PC-9 (cell line): ENCODE measurements around the gene METTL3. TPM values are rescaled to one million over a fixed set of nuclear protein-coding genes. Genes with fewer than 3 reads are reported as not detected.

ENCODE experiments used
- Bru-seq: library from RNA; stranded (reverse); fragments of 400-500 nt; gene quantifications from one replicate; lab custom pipeline; 2021; lab: Mats Ljungman, UMichigan
- BruChase-seq, 2 experiments: library from RNA; stranded (reverse); fragments of 400-500 nt; gene quantifications; one replicate each; lab custom pipeline; 2021; lab: Mats Ljungman, UMichigan
- BruUV-seq: library from RNA; stranded (reverse); fragments of 400-500 nt; replicated peaks from 2 replicates; lab custom pipeline; 2021; lab: Mats Ljungman, UMichigan
- CTCF ChIA-PET: fragments of 300-600 bp; sonication (Branson Sonifier 250); formaldehyde crosslinking; loops from one replicate; lab custom pipeline; 2022; ENCODE audit warnings: antibody characterized with exemption; lab: Charles Lee
- POLR2A ChIA-PET: fragments of 300-600 bp; sonication (Branson Sonifier 250); formaldehyde crosslinking; loops from one replicate; lab custom pipeline; 2022; ENCODE audit warnings: antibody characterized with exemption; ENCODE audit not compliant: unreplicated experiment; lab: Charles Lee
- DNase-seq, 2 experiments: peaks; one replicate each; pipeline versions ENCODE4 v3.0.0 to v3.0.0-alpha.2; 2015 to 2022; ENCODE audit warnings: mixed read lengths in 1 of 2
- H2AFZ ChIP-seq: fragments of 200-600 bp; sonication (generic); 2 replicates; pipeline ENCODE4 v1.8.1; 2017; ENCODE audit warnings: antibody characterized with exemption
- H3F3A ChIP-seq: fragments of 200-600 bp; sonication (generic); 2 replicates; pipeline ENCODE4 v1.8.1; 2017; ENCODE audit warnings: antibody characterized with exemption, mild to moderate bottlenecking, low read depth; ENCODE audit not compliant: insufficient read depth
- H3K27ac ChIP-seq: fragments of 200-600 bp; sonication (generic); 2 replicates; pipeline ENCODE4 v1.6.1; 2016; ENCODE audit warnings: mixed run types
- H3K27me3 ChIP-seq: fragments of 200-600 bp; sonication (generic); 2 replicates; pipeline ENCODE4 v1.6.1; 2016; ENCODE audit warnings: low read depth, mixed run types; ENCODE audit not compliant: insufficient read depth
- H3K36me3 ChIP-seq: fragments of 200-600 bp; sonication (generic); 2 replicates; pipeline ENCODE4 v1.6.1; 2016; ENCODE audit warnings: low read depth, mixed run types
- H3K4me1 ChIP-seq: fragments of 200-600 bp; sonication (generic); replicated peaks from 2 replicates; pipeline ENCODE4 v1.6.1; 2016; ENCODE audit warnings: mixed run types; ENCODE audit not compliant: insufficient read depth
- H3K4me2 ChIP-seq: fragments of 200-600 bp; sonication (generic); 2 replicates; pipeline ENCODE4 v1.6.1; 2017; ENCODE audit warnings: mixed run types
- H3K4me3 ChIP-seq: fragments of 200-600 bp; sonication (generic); 2 replicates; pipeline ENCODE4 v1.6.1; 2016; ENCODE audit warnings: mixed run types
- H3K79me2 ChIP-seq: fragments of 200-600 bp; sonication (generic); 2 replicates; pipeline ENCODE4 v1.6.1; 2017; ENCODE audit warnings: low read depth, mixed run types
- H3K9me2 ChIP-seq: fragments of 200-600 bp; sonication (generic); 2 replicates; pipeline ENCODE4 v1.8.1; 2017; ENCODE audit warnings: mild to moderate bottlenecking; ENCODE audit not compliant: insufficient read depth
- H3K9me3 ChIP-seq: fragments of 200-600 bp; sonication (generic); 2 replicates; pipeline ENCODE4 v1.8.1; 2016; ENCODE audit warnings: low read depth; ENCODE audit not compliant: insufficient read depth
- H4K20me1 ChIP-seq: fragments of 200-600 bp; sonication (generic); 2 replicates; pipeline ENCODE4 v1.8.1; 2017; ENCODE audit not compliant: insufficient read depth
- EZH2 ChIP-seq: fragments of 200-600 bp; sonication (generic); IDR thresholded peaks from 2 replicates; pipeline ENCODE4 v1.8.0; 2017; ENCODE audit warnings: antibody characterized with exemption, low read depth
- intact Hi-C: fragments of 100-400 bp; cut with micrococcal nuclease; formaldehyde crosslinking; loops from one replicate; pipeline ENCODE4 v1.10.0; 2022; ENCODE audit not compliant: unreplicated experiment
- long read RNA-seq: library from polyadenylated mRNA; stranded (forward); transcript quantifications from one replicate; pipeline ENCODE4 v2.0.0, GENCODE V29; 2022
- total RNA-seq: library from RNA; stranded (reverse); gene quantifications from 2 replicates; pipeline ENCODE4 v1.2.3, GENCODE V29; 2021
- TF ChIP-seq, protein P1 (sequence below): fragments of 200-600 bp; sonication (generic); conservative IDR thresholded peaks from 2 replicates; pipeline ENCODE4 v1.6.1; 2017; ENCODE audit warnings: mixed run types, antibody characterized with exemption, mild to moderate bottlenecking, moderate library complexity

The METTL3 gene
- total RNA-seq = 27.9 and 30.7 TPM in 2 replicates
- percentile 79 among the genes with signal in this experiment for Bru-seq, nascent RNA
- BruChase-seq, experiment 1, labeled RNA remaining after a 2-hour chase = percentile 81 among the genes with signal in this experiment
- BruChase-seq, experiment 2, labeled RNA remaining after a 6-hour chase = percentile 75 among the genes with signal in this experiment
- long read RNA-seq, transcript METTL3-201 (11 exons, 2,015 nt) = major isoform, 28 of 47 reads
- long read RNA-seq, partial matches to known transcripts = 1 of 47 reads
- long read RNA-seq, other reads (novel, unspliced or antisense) = 14 of 47 reads

DNA sequence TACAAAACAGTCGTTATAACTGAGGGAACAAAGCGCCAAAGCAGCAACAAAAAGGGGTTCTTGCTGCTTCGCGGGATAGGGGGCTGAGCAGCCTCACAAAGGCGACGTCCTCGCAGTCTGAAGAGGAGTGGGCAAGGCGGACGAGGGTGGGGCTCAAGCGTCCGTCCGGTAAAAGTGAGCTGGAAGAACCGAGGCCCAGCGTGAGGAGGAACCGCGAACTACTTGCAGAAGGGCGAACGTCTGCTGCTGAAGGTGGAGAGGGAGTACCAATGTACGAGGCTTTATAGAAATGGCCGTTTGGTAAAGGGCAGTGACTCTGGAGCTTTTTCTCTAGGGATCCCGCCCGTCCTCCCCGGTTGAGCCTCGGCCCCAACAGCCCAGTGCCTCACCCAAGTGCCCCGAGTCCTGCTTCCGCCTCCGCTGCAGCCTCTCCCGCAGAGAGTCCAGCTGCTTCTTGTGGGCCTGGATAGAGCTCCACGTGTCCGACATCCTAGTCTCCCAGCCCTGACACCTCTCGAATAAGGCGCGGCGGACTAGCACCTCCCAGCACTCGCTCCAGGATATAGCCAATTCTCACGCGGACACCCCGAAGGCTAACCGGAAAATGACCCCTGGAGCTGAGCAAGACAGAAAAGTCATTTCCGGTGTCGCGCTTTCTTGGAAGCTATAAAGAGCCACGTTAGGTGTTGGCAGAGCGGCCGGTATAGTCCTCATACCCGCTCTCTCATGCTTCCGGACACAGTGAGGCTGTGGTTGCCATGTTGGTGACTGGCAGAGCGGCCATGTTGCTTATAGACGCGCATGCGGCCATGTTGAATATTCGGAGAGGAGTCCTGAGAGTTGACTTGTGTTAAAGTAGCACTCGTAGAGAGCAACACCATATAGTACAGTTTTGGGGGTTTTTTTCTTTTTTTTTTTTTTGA lies at the start of gene METTL3:
Gene METTL3, minus strand, starts transcription at position 606 of the 923 bp plus-strand sequence. Its CDS starts 117 bp downstream, at position 489.
- Histone ChIP-seq H3K9me2 (no peaks in the 10 kb centered on the region), H3K4me3 (peak within 1 kb of the TSS; percentile 63), H3K9me3 (no peaks in the 10 kb centered on the region), H3F3A (peaks cover 7% of the 10 kb centered on the region; the same call in 1 of the 2 replicates), H2AFZ (peak within 1 kb of the TSS; percentile 85), H3K4me2 (peak within 1 kb of the TSS; percentile 87), H4K20me1 (no peaks in the 10 kb centered on the region), H3K27ac (peak within 1 kb of the TSS; percentile 67), H3K4me1 (peaks cover 10% of the 10 kb centered on the region), H3K36me3 (no peaks in the 10 kb centered on the region), H3K79me2 (peaks cover 45% of the 10 kb centered on the region), H3K27me3 (no peaks in the 10 kb centered on the region)
- peak; percentile 90 to 96 for DNase-seq
- TSS peak; percentile 60 for BruUV-seq
- TF ChIP-seq, protein P1, sequence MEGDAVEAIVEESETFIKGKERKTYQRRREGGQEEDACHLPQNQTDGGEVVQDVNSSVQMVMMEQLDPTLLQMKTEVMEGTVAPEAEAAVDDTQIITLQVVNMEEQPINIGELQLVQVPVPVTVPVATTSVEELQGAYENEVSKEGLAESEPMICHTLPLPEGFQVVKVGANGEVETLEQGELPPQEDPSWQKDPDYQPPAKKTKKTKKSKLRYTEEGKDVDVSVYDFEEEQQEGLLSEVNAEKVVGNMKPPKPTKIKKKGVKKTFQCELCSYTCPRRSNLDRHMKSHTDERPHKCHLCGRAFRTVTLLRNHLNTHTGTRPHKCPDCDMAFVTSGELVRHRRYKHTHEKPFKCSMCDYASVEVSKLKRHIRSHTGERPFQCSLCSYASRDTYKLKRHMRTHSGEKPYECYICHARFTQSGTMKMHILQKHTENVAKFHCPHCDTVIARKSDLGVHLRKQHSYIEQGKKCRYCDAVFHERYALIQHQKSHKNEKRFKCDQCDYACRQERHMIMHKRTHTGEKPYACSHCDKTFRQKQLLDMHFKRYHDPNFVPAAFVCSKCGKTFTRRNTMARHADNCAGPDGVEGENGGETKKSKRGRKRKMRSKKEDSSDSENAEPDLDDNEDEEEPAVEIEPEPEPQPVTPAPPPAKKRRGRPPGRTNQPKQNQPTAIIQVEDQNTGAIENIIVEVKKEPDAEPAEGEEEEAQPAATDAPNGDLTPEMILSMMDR = no peak
- TF ChIP-seq EZH2 = no peak
- intact Hi-C loops = loop anchor here (1.0 to 2.0 kb wide), 2 partner anchors 17 to 34 kb away; partner anchors contain the start of genes RAB2B and TOX4
- ChIA-PET CTCF (interaction anchor here (0.7 to 1.0 kb wide), 3 partner anchors 13 to 777 kb away, joined by 3 to 6 read pairs (median 3); partner anchors contain the start of gene CHD8), POLR2A (interaction anchor here (0.5 to 0.7 kb wide), 5 partner anchors 15 to 1795 kb away, joined by 3 to 8 read pairs (median 4); partner anchors contain the start of genes BCL2L2 and SALL2)

DNA sequence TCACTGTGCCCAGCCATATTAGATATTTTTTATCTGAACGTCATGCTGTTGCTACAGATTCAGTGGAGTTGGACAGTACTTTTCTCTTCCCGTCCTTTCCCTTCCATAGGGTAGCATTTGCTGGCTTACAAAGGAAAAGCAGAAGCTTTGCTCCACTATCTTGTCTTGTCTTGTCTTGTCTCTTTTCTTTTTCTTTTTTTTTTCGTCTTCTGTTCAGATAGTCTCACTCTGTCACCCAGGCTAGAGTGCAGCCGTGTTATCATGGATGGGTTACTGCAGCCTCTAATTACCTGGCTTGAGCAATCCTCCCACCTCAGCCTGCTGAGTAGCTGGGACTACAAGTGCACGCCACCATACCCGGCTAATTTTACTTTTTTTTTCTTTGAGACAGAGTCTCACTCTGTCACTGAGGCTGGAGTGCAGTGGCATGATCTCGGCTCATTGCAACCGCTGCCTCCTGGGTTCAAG lies 47.6 kb upstream of the METTL3 start:
- Histone ChIP-seq H3K79me2 (no peaks in the 10 kb centered on the region), H3K27ac (no peak overlapping the region), H3F3A (no peaks in the 10 kb centered on the region; the same call in 1 of the 2 replicates), H4K20me1 (no peaks in the 10 kb centered on the region), H3K9me2 (no peaks in the 10 kb centered on the region), H2AFZ (no peak overlapping the region), H3K36me3 (no peaks in the 10 kb centered on the region), H3K9me3 (no peaks in the 10 kb centered on the region), H3K4me1 (no peaks in the 10 kb centered on the region; the same call in 1 of the 2 replicates), H3K4me3 (no peak overlapping the region), H3K4me2 (no peak overlapping the region), H3K27me3 (no peaks in the 10 kb centered on the region)
- no TSS peak for BruUV-seq
- POLR2A ChIA-PET = no interaction called here
- intact Hi-C loops = loop anchor here (5.0 kb wide), 1 partner anchor 491 kb away; no protein-coding TSS in a partner anchor
- no peak for DNase-seq
- TF ChIP-seq EZH2 = no peak
- TF ChIP-seq, protein P1 = no peak
- CTCF ChIA-PET = interaction anchor here (0.6 kb wide), 1 partner anchor 60 kb away, joined by 3 read pairs; no protein-coding TSS in a partner anchor
